A673 (cell line): ENCODE results near the gene GP2.

ENCODE experiments used
- CTCF ChIP-seq: fragments of 300-800, 200-600 bp; sonication (generic); conservative IDR thresholded peaks from 2 replicates; pipeline ENCODE4 v1.5.1; 2017; ENCODE audit warnings: low read depth, mild to moderate bottlenecking, antibody characterized with exemption, low read length, moderate library complexity, mixed read lengths
- EZH2 ChIP-seq: fragments of 200-600 bp; sonication (generic); IDR thresholded peaks from 2 replicates; pipeline ENCODE4 v1.6.1; 2017; ENCODE audit warnings: borderline replicate concordance, low read depth, mild to moderate bottlenecking, mixed read lengths, antibody characterized with exemption, low read length; ENCODE audit not compliant: poor library complexity, severe bottlenecking

GRCh38 chr16:20372701-20373100 lies 45.4 kb upstream of the GP2 start:
- TF ChIP-seq CTCF, result no peak
- TF ChIP-seq EZH2, result no peak
